Mucosa of stomach (tissue), 1 donor: ENCODE measurements around the gene POLK.
"Not testable (repeated sequence)": the region's sequence is repeated elsewhere in the genome, so short reads cannot be mapped to it uniquely, and the experiment has no call there.

Experiments
- H3K27me3 ChIP-seq: one replicate; pipeline ENCODE4 v1.7.0; 2013; ENCODE audit warnings: mild to moderate bottlenecking, low read length; ENCODE audit not compliant: control insufficient read depth, insufficient read depth
- H3K36me3 ChIP-seq: one replicate; pipeline ENCODE4 v1.7.0; 2013; ENCODE audit warnings: low read length; ENCODE audit not compliant: control insufficient read depth, insufficient read depth
- H3K4me1 ChIP-seq: one replicate; pipeline ENCODE4 v1.7.0; 2013; ENCODE audit warnings: mild to moderate bottlenecking, low read length; ENCODE audit not compliant: control insufficient read depth, insufficient read depth
- H3K4me3 ChIP-seq: one replicate; pipeline ENCODE4 v1.7.0; 2013; ENCODE audit warnings: low read length
- H3K9ac ChIP-seq: one replicate; pipeline ENCODE4 v1.7.0; 2013; ENCODE audit warnings: mild to moderate bottlenecking, low read length, moderate library complexity
- H3K9me3 ChIP-seq: one replicate; pipeline ENCODE4 v1.7.0; 2013; ENCODE audit warnings: mild to moderate bottlenecking, low read length, moderate library complexity; ENCODE audit not compliant: control insufficient read depth
- donor health status: Pancreatic carcinoma.

Gene POLK

GRCh38 chr5:75484605-75485004 lies 27.1 kb upstream of the POLK start:
- H3K4me1 ChIP-seq, result no peaks in the 10 kb centered on the region
- no peak overlapping the region for H3K9ac ChIP-seq
- H3K27me3 ChIP-seq, result no peaks in the 10 kb centered on the region
- no peak overlapping the region for H3K4me3 ChIP-seq
- no peaks in the 10 kb centered on the region for H3K36me3 ChIP-seq
- H3K9me3 ChIP-seq, result no peaks in the 10 kb centered on the region

- H3K4me3 ChIP-seq, H3K9ac ChIP-seq, H3K4me1 ChIP-seq, H3K27me3 ChIP-seq, H3K9me3 ChIP-seq, H3K36me3 ChIP-seq: not testable (repeated sequence)
Measured at GRCh38 chr5:75489847-75490246, 21.8 kb upstream of the POLK start.

GRCh38 chr5:75491621-75492020 lies 20.1 kb upstream of the POLK start:
- no peaks in the 10 kb centered on the region for H3K27me3 ChIP-seq
- no peaks in the 10 kb centered on the region for H3K9me3 ChIP-seq
- no peak overlapping the region for H3K4me3 ChIP-seq
- no peaks in the 10 kb centered on the region for H3K4me1 ChIP-seq
- H3K36me3 ChIP-seq, result no peaks in the 10 kb centered on the region
- no peak overlapping the region for H3K9ac ChIP-seq

- H3K36me3 ChIP-seq, result no peaks in the 10 kb centered on the region
- H3K9ac ChIP-seq, result no peak overlapping the region
- no peak overlapping the region for H3K4me3 ChIP-seq
- H3K27me3 ChIP-seq, result no peaks in the 10 kb centered on the region
- H3K4me1 ChIP-seq, result no peaks in the 10 kb centered on the region
- H3K9me3 ChIP-seq, result no peaks in the 10 kb centered on the region
Measured at GRCh38 chr5:75496026-75496425, 15.7 kb upstream of the POLK start.

- H3K27me3 ChIP-seq, result no peaks in the 10 kb centered on the region
Measured at GRCh38 chr5:75498208-75498777, 13.4 kb upstream of the POLK start.

GRCh38 chr5:75498875-75499274 lies 12.8 kb upstream of the POLK start:
- not testable (repeated sequence) for H3K4me3 ChIP-seq, H3K27me3 ChIP-seq, H3K9ac ChIP-seq, H3K36me3 ChIP-seq, H3K9me3 ChIP-seq, H3K4me1 ChIP-seq

More at GRCh38 chr5:75498208-75498777, 13.4 kb upstream of the POLK start:
- no peaks in the 10 kb centered on the region for H3K36me3 ChIP-seq
- H3K4me1 ChIP-seq, result no peaks in the 10 kb centered on the region
- no peak overlapping the region for H3K9ac ChIP-seq
- H3K4me3 ChIP-seq, result no peak overlapping the region
- no peaks in the 10 kb centered on the region for H3K9me3 ChIP-seq

GRCh38 chr5:75505112-75505511 lies 6.6 kb upstream of the POLK start:
- not testable (repeated sequence) for H3K9ac ChIP-seq, H3K36me3 ChIP-seq, H3K27me3 ChIP-seq, H3K4me3 ChIP-seq, H3K9me3 ChIP-seq, H3K4me1 ChIP-seq

GRCh38 chr5:75507841-75508240 lies 3.9 kb upstream of the POLK start:
- no peaks in the 10 kb centered on the region for H3K27me3 ChIP-seq
- peaks cover 6% of the 10 kb centered on the region for H3K4me1 ChIP-seq
- no peak overlapping the region for H3K4me3 ChIP-seq
- no peaks in the 10 kb centered on the region for H3K9me3 ChIP-seq
- no peak overlapping the region for H3K9ac ChIP-seq
- H3K36me3 ChIP-seq, result no peaks in the 10 kb centered on the region

- Histone ChIP-seq H3K36me3 (no peaks in the 10 kb centered on the region), H3K4me1 (peaks cover 7% of the 10 kb centered on the region), H3K9ac (peak overlapping the region; percentile 32), H3K27me3 (no peaks in the 10 kb centered on the region), H3K4me3 (no peak overlapping the region), H3K9me3 (no peaks in the 10 kb centered on the region)
Measured at GRCh38 chr5:75509546-75509945, 2.1 kb upstream of the POLK start.

GRCh38 chr5:75509956-75510355 lies 1.7 kb upstream of the POLK start:
- H3K4me1 ChIP-seq, result peaks cover 7% of the 10 kb centered on the region
- H3K27me3 ChIP-seq, result no peaks in the 10 kb centered on the region
- H3K9ac ChIP-seq, result peak overlapping the region; percentile 85
- H3K4me3 ChIP-seq, result no peak overlapping the region
- H3K9me3 ChIP-seq, result no peaks in the 10 kb centered on the region
- H3K36me3 ChIP-seq, result no peaks in the 10 kb centered on the region

- Histone ChIP-seq H3K9me3 (no peaks in the 10 kb centered on the region), H3K9ac (peak overlapping the region; percentile 85), H3K36me3 (no peaks in the 10 kb centered on the region), H3K4me1 (peaks cover 7% of the 10 kb centered on the region), H3K27me3 (no peaks in the 10 kb centered on the region), H3K4me3 (peak overlapping the region; percentile 33)
Measured at GRCh38 chr5:75510417-75510835, 1.3 kb upstream of the POLK start.

- Histone ChIP-seq H3K4me3 (peak overlapping the region; percentile 33), H3K9ac (peak overlapping the region; percentile 85), H3K9me3 (no peaks in the 10 kb centered on the region), H3K36me3 (no peaks in the 10 kb centered on the region), H3K4me1 (peaks cover 7% of the 10 kb centered on the region), H3K27me3 (no peaks in the 10 kb centered on the region)
Measured at GRCh38 chr5:75510836-75511434, 756 bp upstream of the POLK start.
